GM18861 (cell line): Measurements from ENCODE around the gene HFM1.

ENCODE experiments used
- ATAC-seq: cut with Tn5 transposase; IDR thresholded peaks from one replicate; pipeline ENCODE4 v1.9.1; 2021; ENCODE audit not compliant: unreplicated experiment

Gene HFM1

DNA sequence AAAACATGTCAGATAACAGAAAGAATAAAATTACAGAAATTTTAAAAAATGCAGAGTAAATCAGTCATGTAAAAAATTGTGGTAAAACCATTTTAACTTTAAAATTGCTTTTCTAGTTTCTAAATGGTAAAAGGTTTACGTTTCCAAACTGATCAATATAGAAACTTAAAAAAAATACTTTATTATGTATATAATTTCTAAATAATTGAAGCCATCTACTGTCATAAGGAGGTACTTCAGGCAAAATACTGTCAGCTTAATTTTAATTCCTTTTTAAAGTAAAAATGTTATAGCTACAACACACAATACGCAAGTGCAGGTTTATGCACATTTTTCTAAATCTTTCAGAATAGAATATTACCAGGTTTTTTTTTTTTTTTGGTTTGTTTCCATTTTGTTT lies 159.9 kb downstream of the HFM1 start:
- ATAC-seq: no peak

- ATAC-seq: no peak
These were observed 161.5 kb downstream of the HFM1 start for GRCh38 chr1:91243171-91243570.

DNA sequence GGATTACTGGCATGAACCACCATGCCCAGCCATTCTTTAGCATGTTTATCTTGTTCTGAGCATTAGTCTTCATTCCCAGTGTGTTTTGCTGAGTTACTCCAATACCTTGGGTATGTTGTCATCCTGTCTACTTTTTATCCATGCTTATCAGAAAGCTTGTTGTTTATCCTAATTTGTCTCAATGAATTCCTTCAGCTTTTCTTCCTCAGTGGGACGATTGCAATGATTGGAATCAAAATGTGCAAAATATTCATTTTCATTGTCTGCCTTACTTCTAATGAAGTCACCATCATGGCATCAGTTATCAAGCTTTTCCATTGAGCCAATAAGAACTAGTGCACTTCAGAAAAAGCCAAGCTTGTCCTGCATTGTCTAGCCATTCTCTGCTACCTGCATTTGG lies 170.5 kb downstream of the HFM1 start:
- no peak for ATAC-seq

- no peak for ATAC-seq
These were observed 177.9 kb downstream of the HFM1 start for GRCh38 chr1:91226741-91227140.

DNA sequence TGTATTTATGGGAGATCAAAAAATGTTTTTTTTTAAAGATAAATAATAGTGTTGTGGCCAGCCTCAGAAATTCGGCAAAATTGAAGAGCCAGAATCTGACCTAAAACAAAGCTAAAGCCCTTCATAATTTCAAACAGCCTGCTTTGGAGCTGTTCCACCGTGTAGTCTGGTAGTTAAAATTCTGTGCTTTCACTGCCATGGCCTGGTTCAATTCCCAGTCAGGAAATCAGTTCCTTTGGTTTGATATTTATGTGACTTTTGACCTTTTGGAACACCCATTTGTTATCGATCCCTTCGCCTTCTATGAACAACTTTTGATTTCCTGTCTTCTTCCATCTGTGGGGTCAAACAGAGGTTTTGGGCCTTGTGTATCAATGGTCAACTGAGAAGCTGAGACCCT lies 179.8 kb downstream of the HFM1 start:
- no peak for ATAC-seq

DNA sequence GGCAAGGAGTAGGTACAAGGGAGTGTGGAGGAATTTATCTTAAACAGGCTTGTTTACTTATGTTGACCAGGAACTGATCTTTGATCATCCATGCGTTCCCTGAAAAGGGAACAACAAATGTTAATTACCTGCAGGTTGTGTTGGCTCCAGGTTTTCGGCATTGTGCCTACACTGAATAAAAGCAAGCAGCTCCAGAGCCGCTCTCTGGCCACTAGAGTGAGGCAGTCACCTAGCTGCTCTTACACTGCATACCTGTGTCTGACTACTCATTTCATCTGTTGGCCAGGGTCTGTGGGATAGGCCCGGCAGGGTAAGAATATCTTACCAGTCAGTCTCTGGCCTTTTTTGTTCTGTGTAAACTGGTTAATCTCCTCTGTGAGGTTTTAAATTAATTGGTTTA lies 183.6 kb downstream of the HFM1 start:
- no peak for ATAC-seq

DNA sequence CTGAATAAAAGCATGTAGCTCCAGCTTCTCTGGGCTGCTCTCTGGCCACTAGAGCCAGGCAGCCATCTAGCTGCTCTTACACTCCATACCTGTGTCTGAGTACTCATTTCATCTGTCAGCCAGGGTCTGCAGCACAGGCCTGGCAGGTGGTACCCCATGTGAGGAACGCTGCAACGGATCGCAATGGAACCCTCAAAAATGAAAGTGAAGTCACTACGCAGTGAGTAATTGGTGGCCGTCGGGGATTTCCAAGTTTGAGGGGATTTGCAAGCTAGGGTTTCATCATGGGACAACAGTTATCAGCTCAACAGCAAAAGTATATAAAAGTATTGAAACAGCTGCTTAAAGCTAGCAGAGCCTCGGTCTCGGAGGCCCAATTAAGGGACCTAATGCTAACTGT lies 186.7 kb downstream of the HFM1 start:
- ATAC-seq: no peak
